HG03095 (cell line): ENCODE data around the gene SH2D4B.

Experiments
- ATAC-seq: cut with Tn5 transposase; IDR thresholded peaks from one replicate; pipeline ENCODE4 v1.9.1; 2021; ENCODE audit warnings: moderate library complexity; ENCODE audit not compliant: unreplicated experiment

SH2D4B gene

GRCh38 chr10:80674809-80675208 lies 137.1 kb downstream of the SH2D4B start:
- ATAC-seq, result no peak

- ATAC-seq, result no peak
Measured at GRCh38 chr10:80681142-80681541, 143.4 kb downstream of the SH2D4B start.

GRCh38 chr10:80684259-80684658 lies 146.6 kb downstream of the SH2D4B start:
- no peak for ATAC-seq

GRCh38 chr10:80685355-80685754 lies 147.7 kb downstream of the SH2D4B start:
- ATAC-seq, result no peak

- ATAC-seq, result no peak
Measured at GRCh38 chr10:80686734-80687475, 149.2 kb downstream of the SH2D4B start.

GRCh38 chr10:80687476-80687789 lies 149.7 kb downstream of the SH2D4B start:
- ATAC-seq, result no peak

GRCh38 chr10:80690434-80690833 lies 152.7 kb downstream of the SH2D4B start:
- no peak for ATAC-seq

- ATAC-seq, result no peak
Measured at GRCh38 chr10:80691441-80691840, 153.7 kb downstream of the SH2D4B start.

GRCh38 chr10:80693565-80693964 lies 155.9 kb downstream of the SH2D4B start:
- ATAC-seq, result no peak

- no peak for ATAC-seq
Measured at GRCh38 chr10:80694930-80695329, 157.2 kb downstream of the SH2D4B start.
